Raji (cell line): Measurements from ENCODE around the gene RALB.

ENCODE experiments used
- POLR2A ChIP-seq: IDR thresholded peaks from 2 replicates; pipeline ENCODE4 v1.6.1; 2011; ENCODE audit warnings: low read depth, low read length, control low read depth; ENCODE audit not compliant: insufficient read depth

The RALB gene

DNA sequence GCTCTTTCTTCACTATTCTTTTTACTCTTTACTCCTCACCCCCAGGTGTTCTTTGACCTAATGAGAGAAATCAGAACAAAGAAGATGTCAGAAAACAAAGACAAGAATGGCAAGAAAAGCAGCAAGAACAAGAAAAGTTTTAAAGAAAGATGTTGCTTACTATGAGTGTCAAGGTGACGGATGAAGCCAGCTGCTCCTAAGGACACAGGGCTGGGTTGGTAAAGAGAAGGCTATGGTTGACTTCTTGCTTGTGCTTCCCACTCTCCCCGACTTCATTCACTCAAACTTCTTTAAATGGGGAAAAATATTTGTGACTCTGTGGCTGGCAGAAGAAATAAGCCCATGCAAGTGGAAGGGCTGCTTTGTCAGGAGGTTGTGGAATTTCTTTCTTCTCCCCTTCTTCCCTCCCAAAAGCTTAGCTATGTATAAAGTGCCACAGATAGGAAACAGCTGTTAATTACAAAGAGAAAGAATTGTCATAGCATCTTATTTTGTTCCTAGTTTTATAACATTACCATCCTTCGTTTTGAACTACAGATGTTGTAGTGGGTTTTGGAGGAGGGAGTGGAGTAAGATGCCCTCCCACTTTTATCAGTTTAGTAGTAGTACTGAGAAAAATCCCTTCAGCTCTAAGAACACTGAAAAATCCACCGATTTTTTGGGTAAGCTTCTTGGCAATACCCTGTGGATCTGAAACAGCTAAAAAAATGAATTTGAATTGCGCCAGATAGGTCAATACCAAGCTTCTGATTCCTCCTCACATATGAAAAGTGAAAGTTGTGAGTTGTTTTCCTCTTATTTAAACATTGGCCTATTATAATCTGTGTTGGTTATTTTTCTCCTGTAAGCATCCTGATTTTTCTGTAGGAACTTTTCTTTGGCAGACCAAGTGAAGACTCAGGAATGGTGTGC lies 40.7 kb downstream of the RALB start:
- TF ChIP-seq POLR2A: no peak

DNA sequence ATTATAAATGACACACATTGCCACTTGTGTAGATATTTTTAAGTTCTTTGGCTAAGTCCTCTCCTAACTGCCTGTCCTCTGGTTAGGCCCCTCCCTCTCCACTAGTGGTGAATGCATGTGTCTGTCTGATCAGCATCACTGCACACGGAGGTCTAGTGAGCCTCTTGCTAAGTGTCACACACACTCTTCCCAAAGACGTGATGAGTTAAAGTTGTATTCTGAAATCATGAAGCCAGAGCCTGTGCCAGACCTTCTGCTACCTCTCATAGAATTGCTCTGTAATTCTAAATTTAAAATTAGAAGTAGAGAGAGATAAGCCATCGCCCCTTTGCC lies 41.3 kb downstream of the RALB start:
- TF ChIP-seq POLR2A: no peak

DNA sequence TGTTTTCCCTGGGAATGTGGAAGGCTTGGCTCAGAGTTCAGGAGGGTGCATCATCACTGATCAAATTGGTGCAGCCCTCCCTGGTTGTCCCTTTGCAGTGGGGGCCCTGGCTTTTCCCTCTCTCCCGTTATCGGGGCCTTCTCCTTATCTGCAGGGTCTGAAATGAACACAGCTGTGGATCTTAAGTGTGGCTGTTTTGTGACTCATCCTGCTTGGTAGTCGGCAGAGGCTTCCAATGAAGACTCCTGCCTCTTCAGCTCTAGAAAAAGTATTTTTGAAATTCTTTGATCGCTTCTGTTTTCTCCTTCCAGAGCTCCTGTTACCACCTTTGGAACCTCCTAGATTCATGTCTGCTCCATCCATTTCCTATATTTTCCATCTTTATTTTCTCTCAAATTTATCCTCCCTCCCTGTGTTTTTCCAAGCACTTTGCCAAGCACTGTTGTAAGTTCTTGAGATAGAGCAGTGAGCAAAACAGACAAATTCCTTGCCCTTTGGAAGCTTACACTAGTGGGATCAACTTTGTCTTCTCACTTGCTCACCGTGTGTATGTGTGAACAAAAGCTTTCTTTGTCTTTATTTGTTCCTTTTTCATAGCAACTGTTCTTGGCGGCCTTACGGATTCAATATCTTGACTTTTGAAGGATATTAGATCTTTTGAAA lies 45.7 kb downstream of the RALB start:
- TF ChIP-seq POLR2A: no peak

DNA sequence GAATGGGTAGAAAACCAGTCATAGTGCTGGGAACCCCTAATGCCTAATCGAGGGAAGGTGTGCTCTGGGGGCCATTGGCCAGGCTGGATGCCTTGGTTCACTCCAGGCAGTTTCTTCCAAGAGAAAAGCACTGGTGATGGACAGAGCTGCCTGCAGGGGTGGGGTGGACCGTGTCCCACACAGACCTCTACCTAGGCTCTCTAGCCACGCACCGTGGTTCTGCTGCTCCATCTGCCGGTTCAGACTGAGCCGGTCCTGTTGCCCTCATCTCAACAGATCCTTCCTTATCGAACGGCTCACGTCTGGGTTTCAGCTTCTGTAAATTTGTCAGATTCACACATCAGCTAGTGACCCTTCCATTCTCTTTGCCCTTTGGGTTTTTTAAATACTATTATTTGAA lies 46.4 kb downstream of the RALB start:
- no peak for TF ChIP-seq POLR2A

DNA sequence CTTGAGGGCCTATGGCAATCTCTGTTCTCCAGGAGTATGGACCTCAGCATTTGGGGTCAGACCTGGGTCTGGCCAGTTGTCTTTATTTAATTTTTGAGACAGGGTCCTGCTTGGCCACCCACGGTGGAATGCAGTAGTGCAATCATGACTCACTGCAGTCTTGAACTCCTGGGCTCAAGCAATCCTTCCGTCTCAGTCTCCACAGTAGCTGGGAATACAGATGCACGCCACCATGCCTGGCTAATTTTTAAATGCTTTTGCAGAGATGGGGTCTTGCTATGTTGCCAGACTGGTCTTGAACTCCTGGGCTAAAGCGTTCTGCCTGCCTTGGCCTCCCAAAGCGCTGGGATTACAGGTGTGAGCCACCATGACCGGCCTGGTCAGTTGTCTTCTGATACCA lies 46.9 kb downstream of the RALB start:
- no peak for TF ChIP-seq POLR2A

DNA sequence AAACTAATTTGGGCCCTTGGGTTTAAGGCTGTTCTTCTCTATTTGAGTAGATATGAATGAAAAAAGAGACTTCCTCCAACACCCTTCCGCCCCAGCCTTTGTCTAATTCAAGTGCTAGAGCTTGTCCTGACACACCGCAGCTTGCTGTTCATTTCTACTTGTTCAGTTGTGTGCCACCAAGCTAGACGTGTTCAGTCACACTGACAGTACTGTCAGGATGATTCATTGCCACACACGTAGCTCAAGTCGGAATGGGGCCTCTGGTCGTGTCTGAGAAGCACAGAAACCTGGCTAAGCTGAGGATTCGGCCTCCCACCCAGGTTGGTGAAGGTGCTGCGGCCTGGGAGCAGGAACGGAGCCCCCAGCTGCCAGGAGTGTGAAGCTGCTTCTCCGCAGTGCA lies 47.7 kb downstream of the RALB start:
- no peak for TF ChIP-seq POLR2A

DNA sequence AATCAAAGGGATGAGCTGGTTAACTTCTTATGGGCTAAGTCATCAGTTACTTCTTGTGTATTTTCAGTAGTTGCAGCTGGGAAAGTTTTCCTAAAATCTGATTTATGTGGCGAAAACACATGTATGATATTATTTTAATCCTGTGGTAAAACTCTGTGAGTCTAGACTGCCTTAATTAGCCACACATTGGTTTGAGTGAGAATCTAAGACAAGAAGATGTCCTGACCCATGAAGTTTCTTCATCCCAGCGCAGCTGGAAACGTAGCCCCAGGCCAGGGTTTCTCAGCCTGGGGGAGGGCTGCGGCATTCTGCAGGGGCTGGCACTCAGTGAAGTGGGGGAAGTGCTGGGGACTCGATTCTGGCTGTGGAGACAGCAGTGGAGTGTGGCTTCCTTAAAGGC lies 48.6 kb downstream of the RALB start:
- TF ChIP-seq POLR2A: no peak

DNA sequence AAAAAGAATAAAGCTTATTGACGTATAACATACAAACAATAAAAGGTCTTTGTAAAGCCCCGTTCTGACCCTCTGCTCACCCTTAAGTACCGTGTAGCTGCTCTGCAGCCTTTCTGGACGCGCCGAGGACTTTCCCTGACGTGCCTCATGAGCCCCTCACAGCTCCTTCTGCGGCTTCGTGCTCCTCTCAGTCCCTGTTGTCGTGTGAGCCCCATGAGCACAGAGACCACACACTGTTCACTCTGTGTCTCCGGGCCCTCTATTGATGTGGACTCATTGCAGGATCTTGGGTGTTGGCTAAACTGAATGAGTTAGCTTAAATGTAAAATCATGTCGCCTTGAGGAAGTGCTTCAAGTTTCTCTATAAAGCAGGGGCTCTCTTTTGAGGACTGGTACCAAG lies 49.6 kb downstream of the RALB start:
- TF ChIP-seq POLR2A: no peak

DNA sequence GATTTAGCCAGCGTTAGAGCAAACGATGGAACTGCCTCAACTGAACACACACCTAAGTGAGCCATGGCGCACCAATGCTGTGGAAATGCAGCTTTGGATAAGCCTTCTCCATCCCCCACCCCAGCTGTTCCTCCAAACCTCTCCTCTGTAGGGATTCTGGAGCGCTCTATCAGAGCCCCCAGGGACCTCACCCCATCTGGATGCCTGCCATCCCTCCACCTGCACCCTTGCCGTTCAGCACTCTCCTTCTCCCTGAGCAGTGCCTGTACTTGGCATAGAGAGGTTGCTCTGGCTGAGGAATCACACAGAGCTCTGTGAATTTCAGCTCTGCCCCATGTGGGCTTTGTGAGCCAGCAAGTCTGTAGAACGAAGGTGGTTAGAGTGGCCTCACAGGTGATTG lies 50.5 kb downstream of the RALB start:
- no peak for TF ChIP-seq POLR2A

DNA sequence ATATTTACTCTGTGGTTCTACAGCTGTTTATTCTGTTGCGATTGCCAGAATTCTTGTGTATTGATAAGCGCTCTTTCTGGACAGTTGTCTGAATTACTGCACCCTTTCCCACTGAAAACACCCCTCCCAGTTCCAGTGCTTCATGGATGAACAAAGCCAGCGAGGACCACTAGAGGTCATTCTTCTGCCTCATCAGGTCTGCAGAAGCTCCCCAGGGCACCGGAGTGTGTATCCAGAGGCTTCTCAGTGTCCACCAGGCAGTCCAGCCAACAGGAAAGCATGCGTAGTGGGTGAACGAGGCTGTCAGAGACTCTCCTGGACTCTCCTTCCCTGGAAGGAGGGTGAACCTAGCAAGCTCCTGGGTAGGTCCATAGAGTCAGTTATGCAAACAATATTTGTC lies 52.6 kb downstream of the RALB start:
- TF ChIP-seq POLR2A: no peak

DNA sequence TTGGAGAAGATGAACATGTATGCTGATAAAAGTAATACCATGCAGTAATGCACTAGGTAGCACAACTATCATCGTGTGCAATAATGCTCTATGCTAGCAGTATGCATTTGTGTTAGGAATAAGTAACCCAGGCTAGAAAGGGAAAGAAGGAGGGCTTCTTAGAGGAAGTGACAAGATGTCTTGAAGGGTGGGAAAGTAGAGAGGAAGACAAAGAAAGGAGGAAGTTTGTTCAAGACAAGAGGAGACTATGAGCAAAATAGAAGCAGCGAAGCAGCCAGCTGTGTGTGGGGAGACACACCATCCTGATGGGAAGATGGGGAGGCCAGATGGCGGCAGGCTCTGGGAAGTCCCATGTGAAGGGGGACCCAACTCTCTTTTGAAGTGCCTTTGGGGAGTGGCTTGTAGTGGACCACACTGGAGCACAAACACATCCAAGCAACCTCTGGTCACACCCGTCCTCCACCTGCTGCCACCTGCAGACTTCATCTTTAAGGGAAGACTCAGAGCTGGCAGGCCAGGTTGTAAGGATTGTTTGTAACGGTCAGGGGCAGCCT lies 53.4 kb downstream of the RALB start:
- no peak for TF ChIP-seq POLR2A

DNA sequence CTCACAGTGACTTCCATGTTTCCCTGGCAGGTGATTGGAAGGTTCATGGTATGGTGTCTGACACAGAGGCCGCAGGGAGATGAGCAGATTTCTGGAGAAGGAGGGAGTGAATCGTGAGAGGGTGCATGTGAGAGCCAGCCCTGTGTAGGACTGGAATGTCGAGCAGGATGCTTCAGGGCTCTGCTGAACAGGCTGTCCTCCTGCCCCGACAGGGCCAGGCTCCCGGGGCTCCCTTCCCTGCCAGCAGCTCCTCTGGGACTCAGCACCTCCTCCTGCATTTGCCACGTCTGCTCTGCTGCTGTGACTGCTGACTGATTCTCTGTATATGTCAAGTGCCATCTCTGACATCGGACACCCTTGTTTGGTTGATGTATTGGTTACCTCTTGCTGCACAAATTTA lies 54.8 kb downstream of the RALB start:
- TF ChIP-seq POLR2A: no peak

DNA sequence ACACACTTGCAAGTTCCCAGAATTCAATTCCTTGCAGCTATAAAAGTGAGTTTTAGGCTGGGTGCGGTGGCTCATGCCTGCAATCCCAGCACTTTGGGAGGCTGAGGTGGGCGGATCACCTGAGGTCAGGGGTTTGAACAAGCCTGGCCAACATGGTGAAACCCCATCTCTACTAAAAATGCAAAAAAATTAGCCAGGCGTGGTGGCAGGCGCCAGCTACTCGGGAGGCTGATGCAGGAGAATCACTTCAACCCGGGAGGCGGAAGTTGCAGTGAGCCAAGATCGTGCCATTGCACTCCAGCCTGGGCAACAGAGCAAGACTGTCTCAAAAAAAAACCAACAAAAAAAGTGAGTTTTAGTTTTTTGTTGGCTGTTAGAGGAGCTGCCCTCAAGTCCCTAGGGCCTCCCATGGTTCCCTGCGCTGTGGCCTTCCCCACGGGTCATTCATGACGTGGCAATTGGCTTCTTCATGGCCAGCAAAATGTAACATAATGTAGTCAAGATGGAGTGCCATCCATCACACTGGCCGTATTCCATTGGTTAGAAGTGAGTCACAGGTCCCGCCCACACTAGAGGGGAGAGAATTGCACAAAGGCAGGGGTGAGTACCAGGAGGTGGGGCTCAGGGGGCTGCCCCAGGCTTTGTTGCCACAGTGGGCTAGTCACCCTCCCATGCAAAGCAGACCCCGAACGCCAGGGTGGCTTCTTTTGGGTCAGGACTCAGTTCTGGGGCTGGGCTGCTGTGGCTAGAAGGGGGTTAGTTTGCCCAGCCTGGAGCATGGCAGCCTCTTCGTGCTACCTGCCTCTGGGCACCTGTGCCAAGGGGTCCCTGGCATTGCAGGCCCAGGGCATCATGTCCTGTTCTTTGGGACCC lies 55.6 kb downstream of the RALB start:
- no peak for TF ChIP-seq POLR2A

DNA sequence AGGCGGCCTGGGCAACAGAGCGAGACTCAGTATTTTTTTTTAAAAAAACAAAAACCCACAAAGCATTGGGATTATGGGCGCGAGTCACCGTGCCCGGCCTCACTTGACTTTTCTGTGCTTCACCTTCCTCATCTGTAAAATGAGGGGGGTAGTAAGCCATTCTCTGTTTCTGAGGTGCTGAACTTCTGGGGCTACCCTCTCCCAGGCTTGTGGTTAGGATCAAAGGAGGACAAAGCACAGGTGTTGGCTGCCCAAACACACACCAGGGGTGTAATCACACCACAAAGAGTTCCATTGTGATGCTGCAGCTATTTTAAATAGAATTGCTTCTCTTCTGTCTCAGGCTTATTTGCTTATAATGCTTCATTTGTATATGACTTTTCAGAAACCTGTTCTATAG lies 57.5 kb downstream of the RALB start:
- no peak for TF ChIP-seq POLR2A

DNA sequence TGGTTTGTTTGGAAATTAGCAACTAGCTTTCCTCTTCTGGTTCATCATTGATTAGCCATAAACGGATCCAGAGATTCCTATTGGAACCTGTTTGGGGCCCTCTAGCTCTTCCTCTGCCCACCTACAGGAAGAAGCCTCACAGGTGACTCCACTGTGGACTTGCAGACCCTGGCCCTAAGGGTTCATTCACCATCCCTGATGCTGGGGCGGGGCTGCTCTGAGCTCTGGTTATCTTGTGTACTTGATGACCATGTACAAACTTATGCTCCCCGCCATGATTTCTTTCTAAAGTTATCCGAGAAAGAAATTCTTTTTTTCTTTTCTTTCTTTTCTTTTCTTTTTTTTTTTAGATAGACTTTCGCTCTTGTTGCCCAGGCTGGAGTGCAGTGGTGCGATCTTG lies 59.4 kb downstream of the RALB start:
- no peak for TF ChIP-seq POLR2A
